Fibroblast of villous mesenchyme (primary cell): ENCODE results near the gene NRXN3. TPM values are rescaled to one million over a fixed set of nuclear protein-coding genes. Genes with fewer than 3 reads are reported as not detected.

Source experiments
- DNase-seq: peaks from one replicate; pipeline ENCODE4 v3.0.0-alpha.2; 2010; ENCODE audit warnings: low read depth
- H3K4me3 ChIP-seq: 2 replicates; pipeline ENCODE4 v1.5.1; 2011; ENCODE audit warnings: low read depth, mild to moderate bottlenecking, low read length
- total RNA-seq: library from RNA; depleted of rRNA; stranded (reverse); fragments of >200 nt; gene quantifications from 2 replicates; pipeline ENCODE4 v1.2.3, GENCODE V29; 2012
- TF ChIP-seq, protein P1 (sequence below): IDR thresholded peaks from 2 replicates; pipeline ENCODE4 v1.5.1; 2012; ENCODE audit warnings: low read depth, mild to moderate bottlenecking, low read length; ENCODE audit not compliant: insufficient read depth

Gene NRXN3
- total RNA-seq, 1 donor = 7.3 TPM

- H3K4me3 ChIP-seq = no peak overlapping the region
- TF ChIP-seq, protein P1, sequence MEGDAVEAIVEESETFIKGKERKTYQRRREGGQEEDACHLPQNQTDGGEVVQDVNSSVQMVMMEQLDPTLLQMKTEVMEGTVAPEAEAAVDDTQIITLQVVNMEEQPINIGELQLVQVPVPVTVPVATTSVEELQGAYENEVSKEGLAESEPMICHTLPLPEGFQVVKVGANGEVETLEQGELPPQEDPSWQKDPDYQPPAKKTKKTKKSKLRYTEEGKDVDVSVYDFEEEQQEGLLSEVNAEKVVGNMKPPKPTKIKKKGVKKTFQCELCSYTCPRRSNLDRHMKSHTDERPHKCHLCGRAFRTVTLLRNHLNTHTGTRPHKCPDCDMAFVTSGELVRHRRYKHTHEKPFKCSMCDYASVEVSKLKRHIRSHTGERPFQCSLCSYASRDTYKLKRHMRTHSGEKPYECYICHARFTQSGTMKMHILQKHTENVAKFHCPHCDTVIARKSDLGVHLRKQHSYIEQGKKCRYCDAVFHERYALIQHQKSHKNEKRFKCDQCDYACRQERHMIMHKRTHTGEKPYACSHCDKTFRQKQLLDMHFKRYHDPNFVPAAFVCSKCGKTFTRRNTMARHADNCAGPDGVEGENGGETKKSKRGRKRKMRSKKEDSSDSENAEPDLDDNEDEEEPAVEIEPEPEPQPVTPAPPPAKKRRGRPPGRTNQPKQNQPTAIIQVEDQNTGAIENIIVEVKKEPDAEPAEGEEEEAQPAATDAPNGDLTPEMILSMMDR = no peak
- no peak for DNase-seq
Measured at GRCh38 chr14:78614593-78614992, 444.4 kb downstream of the NRXN3 start.

DNA sequence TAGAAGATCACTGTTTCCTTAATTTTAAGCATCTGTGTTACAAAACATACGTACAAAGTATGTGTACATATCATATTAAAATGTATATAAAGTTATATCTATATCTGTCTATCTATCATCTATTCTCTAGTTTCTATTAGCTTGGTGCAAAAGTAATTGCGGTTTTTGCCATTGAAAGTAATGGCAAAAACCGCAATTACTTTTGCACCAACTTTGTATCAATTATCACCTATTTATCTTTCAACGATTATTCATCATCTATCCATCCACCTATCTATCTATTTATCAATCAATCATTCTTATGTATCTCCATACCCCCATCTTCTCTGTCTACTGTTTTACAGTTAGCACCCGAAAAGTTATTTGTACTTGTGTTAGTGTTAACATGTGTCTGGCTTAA lies 447.6 kb downstream of the NRXN3 start:
- no peak for DNase-seq
- TF ChIP-seq, protein P1 = no peak
- no peak overlapping the region for H3K4me3 ChIP-seq

DNA sequence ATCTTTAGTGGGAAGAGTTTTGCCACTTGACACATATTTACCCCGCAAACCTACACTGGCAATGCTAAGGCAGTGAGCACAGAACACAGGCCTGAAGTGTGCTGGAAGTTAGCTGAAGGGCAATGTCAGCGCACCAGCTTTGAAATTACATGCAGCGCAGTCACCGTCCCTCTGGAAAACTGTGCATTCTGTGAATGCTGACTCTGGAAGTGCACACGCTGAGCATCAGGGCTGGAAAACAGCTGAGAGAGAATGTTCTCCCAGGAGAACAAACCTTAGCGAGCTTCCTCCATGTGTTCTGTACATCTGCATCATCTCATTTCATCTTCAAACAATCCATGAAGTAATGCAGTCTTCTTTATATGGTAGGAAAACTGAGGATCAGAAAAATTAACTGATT lies 448.2 kb downstream of the NRXN3 start:
- no peak overlapping the region for H3K4me3 ChIP-seq
- no peak for DNase-seq
- TF ChIP-seq, protein P1 = no peak

GRCh38 chr14:78627114-78627513 lies 456.9 kb downstream of the NRXN3 start:
- TF ChIP-seq, protein P1 = no peak
- no peak overlapping the region for H3K4me3 ChIP-seq
- DNase-seq = no peak

- TF ChIP-seq, protein P1 = no peak
- no peak overlapping the region for H3K4me3 ChIP-seq
- no peak for DNase-seq
Measured at GRCh38 chr14:78631551-78631950, 461.4 kb downstream of the NRXN3 start.

DNA sequence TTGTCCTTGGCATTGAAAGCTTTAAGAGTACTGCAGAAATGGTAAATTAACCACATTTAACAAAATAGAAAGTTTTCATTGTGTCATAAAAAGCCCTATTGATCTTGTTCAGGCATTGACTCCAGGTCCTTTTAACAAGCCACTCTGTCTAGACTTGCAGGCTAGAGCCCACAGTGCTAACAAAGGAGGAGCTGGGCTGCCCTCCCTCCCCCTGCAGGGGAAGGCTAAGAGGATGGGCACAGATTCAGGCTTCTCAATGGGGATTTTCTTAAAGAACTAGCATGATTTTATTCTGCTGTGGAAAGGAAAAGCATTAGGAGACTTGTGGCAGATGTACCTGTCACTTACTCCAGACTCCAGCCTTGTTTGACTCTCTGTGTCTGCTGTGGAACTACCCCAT lies 463.6 kb downstream of the NRXN3 start:
- TF ChIP-seq, protein P1 = no peak

DNA sequence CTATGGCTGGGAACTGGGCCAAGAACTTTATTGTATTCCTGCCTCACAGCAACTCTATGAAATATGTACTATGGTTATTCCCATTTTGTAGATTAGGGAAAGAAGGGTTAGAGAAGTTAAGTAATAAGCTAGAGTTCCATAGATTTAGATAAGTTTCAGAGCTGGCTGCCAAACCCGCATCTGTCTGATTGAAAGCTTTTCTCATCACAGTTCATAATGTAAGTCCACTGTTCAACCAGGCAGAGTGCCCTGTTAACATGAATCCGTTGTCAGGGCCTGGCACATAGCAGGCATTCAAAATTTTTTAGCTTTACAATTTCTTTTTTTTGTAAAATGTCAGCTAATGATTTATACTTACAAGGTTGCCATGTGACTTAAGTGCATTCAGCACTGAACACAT lies 467.3 kb downstream of the NRXN3 start:
- TF ChIP-seq, protein P1 = no peak
- no peak for DNase-seq
- H3K4me3 ChIP-seq = no peak overlapping the region

More for the DNA sequence above, 463.6 kb downstream of the NRXN3 start:
- H3K4me3 ChIP-seq = no peak overlapping the region
- DNase-seq = no peak
